HepG2 (cell line): Measurements from ENCODE around the gene PPP1CB. TPM values are rescaled to one million over a fixed set of nuclear protein-coding genes. Genes with fewer than 3 reads are reported as not detected.
A peak's percentile ranks its signal among the peaks of the same experiment; 100 is the strongest.

Experiments
- ATAC-seq: fragments of 200-7000 bp; cut with Tn5 transposase; 3 replicates; pipeline ENCODE4 v1.9.1; 2020; ENCODE audit warnings: mild to moderate bottlenecking, moderate library complexity
- BruUV-seq: library from RNA; stranded (reverse); fragments of 400-500 nt; replicated peaks from 2 replicates; lab custom pipeline; 2021; lab: Mats Ljungman, UMichigan
- CTCF ChIA-PET: fragments of 300-600 bp; formaldehyde crosslinking; extraction: SDS; loops from one replicate; lab custom pipeline; 2021; ENCODE audit warnings: low total read pairs, inconsistent platforms, low intra/inter-chr PET ratio; lab: Yijun Ruan, JAX
- POLR2A ChIA-PET: fragments of 350-600 bp; sonication (Branson Sonifier 250); formaldehyde crosslinking; loops from one replicate; lab custom pipeline; 2020; ENCODE audit warnings: antibody characterized with exemption, inconsistent platforms; lab: Yijun Ruan, JAX
- DNase-seq: peaks from one replicate; pipeline ENCODE4 v3.0.0-alpha.2; 2015; ENCODE audit warnings: low spot score
- FAIRE-seq: peaks from 3 replicates; lab custom pipeline; 2011; peaks lifted over from hg19 to GRCh38; lab: Jason Lieb, UNC
- H2AFZ ChIP-seq: one replicate; pipeline ENCODE4 v1.6.1; 2011; ENCODE audit warnings: low read length, inconsistent platforms
- H3K27ac ChIP-seq: fragments of 300-600 bp; 3 replicates; pipeline ENCODE4 v1.8.0; 2011; ENCODE audit warnings: mixed run types, mild to moderate bottlenecking, mixed read lengths, low read length, inconsistent platforms; ENCODE audit not compliant: insufficient read depth; ENCODE audit errors: extremely low read length
- H3K27me3 ChIP-seq, 2 experiments: fragments of 200-600 bp in 1 of 2; 2 replicates in 1 of 2; 3 replicates in 1 of 2; pipeline versions ENCODE4 v1.6.0 to v1.8.0; 2011; ENCODE audit warnings: low read length in 2 of 2, mild to moderate bottlenecking in 2 of 2, moderate library complexity in 2 of 2, inconsistent platforms in 1 of 2; ENCODE audit not compliant: insufficient read depth in 2 of 2, control insufficient read depth in 1 of 2
- H3K36me3 ChIP-seq, 2 experiments: fragments of 200-600 bp in 1 of 2; replicated peaks in 1 of 2; 2 replicates in 1 of 2; 3 replicates in 1 of 2; pipeline versions ENCODE4 v1.5.1 to v1.8.0; 2011; ENCODE audit warnings: low read length in 2 of 2, inconsistent platforms in 1 of 2; ENCODE audit not compliant: insufficient read depth in 2 of 2, control insufficient read depth in 1 of 2
- H3K4me1 ChIP-seq: 2 replicates; pipeline ENCODE4 v1.5.1; 2012; ENCODE audit warnings: low read length, inconsistent platforms; ENCODE audit not compliant: insufficient read depth
- H3K4me2 ChIP-seq: 2 replicates; pipeline ENCODE4 v1.6.0; 2011; ENCODE audit warnings: low read depth, low read length, inconsistent platforms
- H3K4me3 ChIP-seq, 3 experiments: fragments of 200-600 bp in 1 of 3; sonication (generic), shearing (Covaris generic) in 1 of 3; replicated peaks in 1 of 3; 2 replicates each; pipeline ENCODE4 v1.5.1; 2011 to 2016; ENCODE audit warnings: low read length in 3 of 3, inconsistent platforms in 2 of 3, low read depth in 2 of 3, mild to moderate bottlenecking in 2 of 3, control low read depth in 1 of 3, mixed read lengths in 1 of 3; ENCODE audit not compliant: insufficient read depth in 1 of 3
- H3K79me2 ChIP-seq: one replicate; pipeline ENCODE4 v1.6.1; 2011; ENCODE audit warnings: low read length, inconsistent platforms; ENCODE audit not compliant: insufficient read depth
- H3K9ac ChIP-seq: 2 replicates; pipeline ENCODE4 v1.6.0; 2011; ENCODE audit warnings: mild to moderate bottlenecking, low read depth, low read length, inconsistent platforms; ENCODE audit not compliant: insufficient read depth
- H3K9me3 ChIP-seq: 2 replicates; pipeline ENCODE4 v1.5.1; 2012; ENCODE audit warnings: mild to moderate bottlenecking, low read length
- H4K20me1 ChIP-seq: 2 replicates; pipeline ENCODE4 v1.6.0; 2011; ENCODE audit warnings: inconsistent platforms, mild to moderate bottlenecking, low read length, moderate library complexity; ENCODE audit not compliant: insufficient read depth
- ARID4A ChIP-seq: sonication (generic); formaldehyde crosslinking; IDR thresholded peaks from 2 replicates; pipeline ENCODE4 v1.5.0; 2020; ENCODE audit warnings: mild to moderate bottlenecking, missing genetic modification reagents, borderline replicate concordance
- BCL6 ChIP-seq: IDR thresholded peaks from 2 replicates; pipeline ENCODE4 v1.6.1; 2016; ENCODE audit warnings: missing genetic modification reagents, missing compliant biosample characterization
- FOSL2 ChIP-seq: sonication (generic); formaldehyde crosslinking; IDR thresholded peaks from 2 replicates; pipeline ENCODE4 v1.4.0; 2020; ENCODE audit warnings: missing genetic modification reagents
- FOXA3 ChIP-seq: IDR thresholded peaks from 2 replicates; pipeline ENCODE4 v1.6.1; 2016; ENCODE audit warnings: missing genetic modification reagents, missing compliant biosample characterization
- HNRNPK ChIP-seq: fragments of 200-400 bp; formaldehyde crosslinking; IDR thresholded peaks from 2 replicates; pipeline ENCODE4 v1.6.1; 2018; ENCODE audit warnings: low read length, low read depth, moderate library complexity, mild to moderate bottlenecking; ENCODE audit not compliant: poor library complexity, severe bottlenecking
- HOXA5 ChIP-seq: sonication (generic); formaldehyde crosslinking; IDR thresholded peaks from 2 replicates; pipeline ENCODE4 v1.4.0; 2020; ENCODE audit warnings: missing genetic modification reagents
- JARID2 ChIP-seq: sonication (generic); formaldehyde crosslinking; IDR thresholded peaks from 2 replicates; pipeline ENCODE4 v1.8.1; 2023; ENCODE audit warnings: missing genetic modification reagents, inconsistent platforms; ENCODE audit not compliant: insufficient replicate concordance
- NR2F2 ChIP-seq: IDR thresholded peaks from 2 replicates; pipeline ENCODE4 v1.6.1; 2012; ENCODE audit warnings: low read depth, inconsistent platforms, borderline replicate concordance
- PHF20 ChIP-seq: sonication (generic); formaldehyde crosslinking; IDR thresholded peaks from 2 replicates; pipeline ENCODE4 v1.5.0; 2020; ENCODE audit warnings: mild to moderate bottlenecking, missing genetic modification reagents
- SMAD1 ChIP-seq: sonication (generic); formaldehyde crosslinking; IDR thresholded peaks from 2 replicates; pipeline ENCODE4 v1.4.0; 2020; ENCODE audit warnings: missing genetic modification reagents, low read depth, mild to moderate bottlenecking, borderline replicate concordance
- SMYD3 ChIP-seq: sonication (generic); formaldehyde crosslinking; IDR thresholded peaks from 2 replicates; pipeline ENCODE4 v1.8.1; 2023; ENCODE audit warnings: mild to moderate bottlenecking, missing genetic modification reagents
- TGIF2 ChIP-seq: IDR thresholded peaks from 2 replicates; pipeline ENCODE4 v1.6.1; 2016; ENCODE audit warnings: control low read depth, missing compliant biosample characterization
- ZFP82 ChIP-seq: sonication (generic); formaldehyde crosslinking; IDR thresholded peaks from 2 replicates; pipeline ENCODE4 v1.5.1; 2020; ENCODE audit warnings: mild to moderate bottlenecking, missing genetic modification reagents, borderline replicate concordance
- ZNF12 ChIP-seq: sonication (generic); formaldehyde crosslinking; IDR thresholded peaks from 2 replicates; pipeline ENCODE4 v1.5.0; 2020; ENCODE audit warnings: missing genetic modification reagents
- WGBS: methylation state at CpG from one replicate; pipeline ENCODE4 v1.1.6; 2017; ENCODE audit warnings: low lambda C conversion rate; 5-methylcytosine and 5-hydroxymethylcytosine counted together
- in situ Hi-C: cut with HindIII; loops from 2 replicates; pipeline ENCODE4 v1.10.0; 2017; ENCODE audit warnings: low pct_unique_long_range_greater_than_20kb; ENCODE audit not compliant: extremely low pct_ligation_motif_present
- intact Hi-C: fragments of 100-400 bp; cut with micrococcal nuclease; formaldehyde crosslinking; loops from one replicate; pipeline ENCODE4 v1.10.0; 2022; ENCODE audit not compliant: unreplicated experiment
- polyA plus RNA-seq, 8 experiments: library from polyadenylated mRNA; depleted of rRNA in 3 of 8; stranded (reverse) in 7 of 8; unstranded in 1 of 8; fragments of >200 nt; fragmentation: Illumina TruSeq in 4 of 8; extraction: Trizol in 4 of 8; gene quantifications; 2 replicates each; pipeline versions ENCODE4 v1.2.1 to v1.2.3, GENCODE V29; 2011 to 2016; ENCODE audit warnings: low read depth in 4 of 8, missing spikeins in 1 of 8, mixed read lengths in 1 of 8; ENCODE audit not compliant: insufficient read depth in 1 of 8
- total RNA-seq, 5 experiments: library from RNA; depleted of rRNA; stranded (reverse); fragments of >200 nt; fragmentation: Illumina TruSeq; extraction: Trizol; gene quantifications; 2 replicates each; pipeline ENCODE4 v1.2.3, GENCODE V29; 2016; ENCODE audit warnings: low read depth in 1 of 5
- TF ChIP-seq, protein P1 (sequence below): IDR thresholded peaks from 2 replicates; pipeline ENCODE4 v1.6.1; 2016
- TF ChIP-seq, protein P2 (sequence below): sonication (generic); formaldehyde crosslinking; IDR thresholded peaks from 2 replicates; pipeline ENCODE4 v1.5.1; 2020; ENCODE audit warnings: missing genetic modification reagents, mild to moderate bottlenecking, borderline replicate concordance

The PPP1CB gene
- total and polyA plus RNA-seq, 2 of the 13 experiments (the other 11 are each of a cell fraction or from before 2014, with no cell fraction given), result 46.9 to 109 TPM

DNA sequence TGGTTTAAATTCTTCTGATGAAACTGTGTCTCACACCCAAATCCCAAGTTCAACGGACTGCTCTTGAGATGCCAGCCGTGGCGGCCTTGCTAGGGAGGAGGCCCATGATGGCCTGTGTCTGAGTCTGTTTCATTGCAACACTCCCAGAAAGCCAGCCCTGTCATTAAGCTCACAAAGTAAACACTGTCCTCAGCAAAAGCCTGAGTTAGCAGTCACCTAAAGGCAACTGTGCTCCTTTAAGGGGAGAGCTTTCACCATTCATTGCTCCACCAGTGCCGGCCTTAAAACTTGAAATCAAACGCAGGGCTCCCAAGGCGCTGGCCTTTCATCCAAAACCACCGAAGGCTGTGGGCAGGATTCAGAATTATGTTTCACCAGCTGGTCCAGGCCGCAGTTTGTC is 42.5 kb upstream of the PPP1CB start (continued):
- TF ChIP-seq ZFP82 (CRISPR knock-in tag) (no peak), PHF20 (CRISPR knock-in tag) (no peak), JARID2 (CRISPR knock-in tag) (no peak), SMYD3 (CRISPR knock-in tag) (no peak), FOXA3 (peak; percentile 87), ZNF12 (CRISPR knock-in tag) (no peak), FOSL2 (peak; percentile 65), SMAD1 (no peak), BCL6 (CRISPR knock-in tag) (peak; percentile 22; the same call in 1 of the 2 replicates), HOXA5 (no peak), TGIF2 (CRISPR knock-in tag) (peak; percentile 67; the same call in 1 of the 2 replicates), NR2F2 (no peak)
- TF ChIP-seq, protein P1, sequence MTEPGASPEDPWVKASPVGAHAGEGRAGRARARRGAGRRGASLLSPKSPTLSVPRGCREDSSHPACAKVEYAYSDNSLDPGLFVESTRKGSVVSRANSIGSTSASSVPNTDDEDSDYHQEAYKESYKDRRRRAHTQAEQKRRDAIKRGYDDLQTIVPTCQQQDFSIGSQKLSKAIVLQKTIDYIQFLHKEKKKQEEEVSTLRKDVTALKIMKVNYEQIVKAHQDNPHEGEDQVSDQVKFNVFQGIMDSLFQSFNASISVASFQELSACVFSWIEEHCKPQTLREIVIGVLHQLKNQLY (CRISPR knock-in tag), result no peak
- TF ChIP-seq, protein P2, sequence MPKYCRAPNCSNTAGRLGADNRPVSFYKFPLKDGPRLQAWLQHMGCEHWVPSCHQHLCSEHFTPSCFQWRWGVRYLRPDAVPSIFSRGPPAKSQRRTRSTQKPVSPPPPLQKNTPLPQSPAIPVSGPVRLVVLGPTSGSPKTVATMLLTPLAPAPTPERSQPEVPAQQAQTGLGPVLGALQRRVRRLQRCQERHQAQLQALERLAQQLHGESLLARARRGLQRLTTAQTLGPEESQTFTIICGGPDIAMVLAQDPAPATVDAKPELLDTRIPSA (CRISPR knock-in tag), result no peak

- CTCF ChIA-PET, result no interaction called here
- H3K4me2 ChIP-seq, result no peak overlapping the region
- in situ Hi-C loops, result no loop called here
- FAIRE-seq, result no peak
- H3K36me3 ChIP-seq, result no peaks in the 10 kb centered on the region
- TF ChIP-seq HNRNPK (no peak), ARID4A (CRISPR knock-in tag) (no peak)
- WGBS, result 39% methylated on average over 4 of the region's 4 CpGs
- H3K9ac ChIP-seq, result no peak overlapping the region
- H2AFZ ChIP-seq, result no peak overlapping the region
- H3K4me3 ChIP-seq, result no peak overlapping the region
- peaks cover 15% of the 10 kb centered on the region for H3K4me1 ChIP-seq
- H4K20me1 ChIP-seq, result no peaks in the 10 kb centered on the region
- POLR2A ChIA-PET, result no interaction called here
- no TSS peak for BruUV-seq
- H3K27ac ChIP-seq, result no peak overlapping the region
- intact Hi-C loops, result no loop called here
- H3K79me2 ChIP-seq, result no peaks in the 10 kb centered on the region
- H3K9me3 ChIP-seq, result no peaks in the 10 kb centered on the region
- ATAC-seq, result no peak
- no peak for DNase-seq
- peaks cover 3 to 6% of the 10 kb centered on the region in 2 experiments; a peak in 2 of 5 replicates for H3K27me3 ChIP-seq
These were observed 41.1 kb upstream of the PPP1CB start for GRCh38 chr2:28710545-28710944.
